Measurements from ENCODE around the gene TLE2. TPM values are rescaled to one million over a fixed set of nuclear protein-coding genes. Genes with fewer than 3 reads are reported as not detected.
"Not testable (repeated sequence)": the region's sequence is repeated elsewhere in the genome, so short reads cannot be mapped to it uniquely, and the experiment has no call there.

The TLE2 gene
- total RNA-seq, 1 donor from 2014 or later: 53.2 TPM

DNA sequence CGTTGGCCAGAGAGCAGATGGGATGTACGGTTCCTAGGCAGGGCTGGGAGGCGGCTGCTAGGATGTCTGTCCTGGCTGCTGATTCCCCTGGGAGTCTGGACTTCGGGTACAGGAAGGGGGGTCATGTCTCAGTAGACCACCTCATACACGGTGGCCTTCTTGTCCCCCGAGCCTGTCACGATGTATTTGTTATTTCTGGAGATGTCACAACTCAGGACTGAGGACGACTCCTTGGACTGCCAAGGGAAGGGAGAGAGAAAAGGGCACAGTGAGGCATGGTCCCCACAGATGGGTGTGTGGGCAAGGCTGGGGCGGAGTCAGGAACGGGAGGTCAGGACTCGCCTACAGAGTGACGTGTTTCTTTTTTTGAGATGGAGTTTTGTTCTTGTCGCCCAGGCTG, 31.4 kb downstream of the TLE2 start:
- TF ChIP-seq CTCF (IDR thresholded peaks at IDR 0.05; ENCODE audit: borderline replicate concordance): no peak
- Histone ChIP-seq H3K36me3 (peaks cover 51% of the 10 kb centered on the region), H3K4me3 (no peak overlapping the region), H3K4me1 (no peaks in the 10 kb centered on the region), H3K27me3 (ENCODE audit: low read depth) (no peaks in the 10 kb centered on the region), H3K9me3 (replicated peaks) (no peaks in the 10 kb centered on the region), H3K27ac (replicated peaks) (no peak overlapping the region)
- no peak for DNase-seq
- intact Hi-C loops (cut with micrococcal nuclease): no loop called here

GRCh38 chr19:2994588-2995131, 34.4 kb downstream of the TLE2 start:
- intact Hi-C loops (cut with micrococcal nuclease): no loop called here

DNA sequence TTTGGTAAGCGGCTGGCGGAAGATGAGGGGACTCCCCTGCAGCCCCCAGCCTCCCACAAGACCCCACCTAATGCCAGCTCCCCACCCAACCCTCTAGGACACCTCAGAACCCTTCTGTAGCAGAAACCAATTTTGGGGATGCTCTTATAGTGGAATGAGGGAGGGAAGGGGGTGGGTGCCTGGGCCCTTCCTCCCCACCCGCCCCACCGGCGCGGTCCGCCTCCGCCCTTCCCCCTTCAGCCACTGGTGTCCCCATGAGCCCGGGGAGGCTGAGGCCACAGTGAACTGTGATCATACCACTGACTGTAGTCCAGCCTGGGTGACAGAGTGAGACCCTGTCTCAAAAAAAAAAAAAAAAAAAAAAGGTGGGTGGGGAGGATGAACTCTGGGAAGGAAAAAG, 35.5 kb downstream of the TLE2 start:
- H3K4me3 ChIP-seq: no peak overlapping the region
- no peaks in the 10 kb centered on the region for H3K27me3 ChIP-seq (ENCODE audit: low read depth)
- peaks cover 12% of the 10 kb centered on the region for H3K36me3 ChIP-seq
- H3K4me1 ChIP-seq: no peaks in the 10 kb centered on the region
- no peaks in the 10 kb centered on the region for H3K9me3 ChIP-seq (replicated peaks)
- DNase-seq: no peak
- TF ChIP-seq CTCF (IDR thresholded peaks at IDR 0.05; ENCODE audit: borderline replicate concordance): no peak
- intact Hi-C loops (cut with micrococcal nuclease): no loop called here
- no peak overlapping the region for H3K27ac ChIP-seq (replicated peaks)

More at GRCh38 chr19:2994588-2995131, 34.4 kb downstream of the TLE2 start:
- no peaks in the 10 kb centered on the region for H3K4me1 ChIP-seq
- no peak for DNase-seq
- H3K27ac ChIP-seq (replicated peaks): no peak overlapping the region
- no peak for TF ChIP-seq CTCF (IDR thresholded peaks at IDR 0.05; ENCODE audit: borderline replicate concordance)
- H3K4me3 ChIP-seq: no peak overlapping the region
- peaks cover 20% of the 10 kb centered on the region for H3K36me3 ChIP-seq
- H3K9me3 ChIP-seq (replicated peaks): no peaks in the 10 kb centered on the region
- H3K27me3 ChIP-seq (ENCODE audit: low read depth): no peaks in the 10 kb centered on the region

DNA sequence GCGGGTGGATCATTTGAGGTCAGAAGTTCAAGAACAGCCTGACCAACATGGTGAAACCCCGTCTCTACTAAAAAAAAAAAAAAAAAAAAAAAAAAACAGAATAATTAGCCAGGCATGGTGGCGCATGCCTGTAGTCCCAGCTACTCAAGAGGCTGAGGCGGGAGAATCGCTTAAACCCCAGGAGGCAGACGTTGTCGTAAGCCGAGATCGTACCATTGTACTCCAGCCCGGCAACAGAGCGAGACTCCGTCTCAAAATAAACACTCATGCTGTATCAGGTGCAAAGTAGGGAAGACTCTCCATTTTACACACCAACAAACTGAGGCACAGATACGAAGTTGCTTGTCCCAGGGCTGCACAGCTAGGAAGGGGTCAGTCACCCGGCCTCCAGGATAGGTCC, 36.1 kb downstream of the TLE2 start:
- H3K4me1 ChIP-seq: no peaks in the 10 kb centered on the region
- H3K9me3 ChIP-seq (replicated peaks): no peaks in the 10 kb centered on the region
- H3K4me3 ChIP-seq: no peak overlapping the region
- H3K27me3 ChIP-seq (ENCODE audit: low read depth): no peaks in the 10 kb centered on the region
- intact Hi-C loops (cut with micrococcal nuclease): no loop called here
- no peak overlapping the region for H3K27ac ChIP-seq (replicated peaks)
- H3K36me3 ChIP-seq: peaks cover 9% of the 10 kb centered on the region
- DNase-seq: no peak
- no peak for TF ChIP-seq CTCF (IDR thresholded peaks at IDR 0.05; ENCODE audit: borderline replicate concordance)

DNA sequence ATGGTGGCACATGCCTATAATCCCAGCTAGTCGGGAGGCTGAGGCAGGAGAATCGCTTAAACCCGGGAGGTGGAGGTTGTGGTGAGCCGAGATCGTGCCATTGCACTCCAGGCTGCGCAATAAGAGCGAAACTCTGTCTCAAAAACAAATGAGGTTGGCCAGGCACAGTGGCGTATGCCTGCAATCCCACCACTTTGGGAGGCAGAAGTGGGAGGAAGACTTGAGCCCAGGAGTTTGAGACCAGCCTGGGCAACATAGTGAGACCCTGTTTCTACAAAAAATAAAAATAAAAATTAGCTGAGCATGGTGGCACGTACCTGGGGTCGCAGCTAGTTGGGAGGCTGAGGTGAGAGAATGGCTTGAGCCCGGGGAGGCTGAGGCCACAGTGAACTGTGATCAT, 36.7 kb downstream of the TLE2 start:
- H3K27ac ChIP-seq (replicated peaks); H3K27me3 ChIP-seq (ENCODE audit: low read depth); H3K4me3 ChIP-seq; intact Hi-C loops (cut with micrococcal nuclease); H3K9me3 ChIP-seq (replicated peaks); H3K36me3 ChIP-seq; DNase-seq; H3K4me1 ChIP-seq: not testable (repeated sequence)

- Histone ChIP-seq H3K4me1 (peaks cover 3% of the 10 kb centered on the region), H3K27me3 (ENCODE audit: low read depth) (no peaks in the 10 kb centered on the region), H3K27ac (replicated peaks) (no peak overlapping the region), H3K4me3 (no peak overlapping the region), H3K9me3 (replicated peaks) (no peaks in the 10 kb centered on the region), H3K36me3 (no peaks in the 10 kb centered on the region)
- no peak for TF ChIP-seq CTCF (IDR thresholded peaks at IDR 0.05; ENCODE audit: borderline replicate concordance)
- DNase-seq: no peak
- intact Hi-C loops (cut with micrococcal nuclease): no loop called here
Measured at GRCh38 chr19:2989236-2989946, 39.7 kb downstream of the TLE2 start.

Measured in left ventricle myocardium inferior (tissue), 1 donor.